HG02798 (cell line): ENCODE data around the gene PCBP2.
A peak's percentile ranks its signal among the peaks of the same experiment; 100 is the strongest.

ENCODE experiments used
- ATAC-seq: cut with Tn5 transposase; IDR thresholded peaks from one replicate; pipeline ENCODE4 v1.9.1; 2021; ENCODE audit warnings: mild to moderate bottlenecking; ENCODE audit not compliant: unreplicated experiment, poor library complexity

Gene PCBP2

GRCh38 chr12:53505555-53506449, 53.9 kb downstream of the PCBP2 start:
- ATAC-seq: no peak

GRCh38 chr12:53506450-53506785, 54.5 kb downstream of the PCBP2 start:
- ATAC-seq: no peak

- ATAC-seq: no peak
These were observed 55.1 kb downstream of the PCBP2 start, which contains the start of gene NPFF for GRCh38 chr12:53506881-53507602. Gene NPFF, minus strand, starts transcription at chr12:53507484. Its CDS starts 10 bp downstream, at chr12:53507474.

GRCh38 chr12:53507603-53507885, 55.6 kb downstream of the PCBP2 start:
- no peak for ATAC-seq

GRCh38 chr12:53508534-53509170, 56.8 kb downstream of the PCBP2 start:
- peak; percentile 88 for ATAC-seq

- no peak for ATAC-seq
These were observed 58.4 kb downstream of the PCBP2 start for GRCh38 chr12:53510181-53510812.

- ATAC-seq: no peak
These were observed 62.0 kb downstream of the PCBP2 start for GRCh38 chr12:53513712-53514410.

GRCh38 chr12:53514628-53515290, 62.9 kb downstream of the PCBP2 start:
- no peak for ATAC-seq

- no peak for ATAC-seq
These were observed 63.4 kb downstream of the PCBP2 start for GRCh38 chr12:53515291-53515680.

GRCh38 chr12:53516758-53517455, 65.0 kb downstream of the PCBP2 start:
- no peak for ATAC-seq

GRCh38 chr12:53518381-53518780, 66.5 kb downstream of the PCBP2 start:
- no peak for ATAC-seq

- no peak for ATAC-seq
These were observed 71.2 kb downstream of the PCBP2 start for GRCh38 chr12:53523131-53523530.

GRCh38 chr12:53524476-53524875, 72.6 kb downstream of the PCBP2 start:
- ATAC-seq: no peak

- ATAC-seq: no peak
These were observed 78.2 kb downstream of the PCBP2 start for GRCh38 chr12:53530061-53530460.
